Liver (tissue), 9 donors: ENCODE data around the gene TH. TPM values are rescaled to one million over a fixed set of nuclear protein-coding genes. Genes with fewer than 3 reads are reported as not detected.

Experiments used
- DNase-seq: peaks from one replicate; pipeline ENCODE4 v3.0.0-alpha.2; 2017; ENCODE audit warnings: low spot score
- H3K27ac ChIP-seq, 2 donors: one replicate each; pipeline ENCODE4 v1.7.0; 2013; ENCODE audit warnings: inconsistent platforms in 2 of 2, low read length in 2 of 2, control low read depth in 1 of 2, low read depth in 1 of 2, mild to moderate bottlenecking in 1 of 2
- H3K27me3 ChIP-seq, 4 donors: one replicate each; pipeline versions ENCODE4 v1.6.1 to v1.7.0; 2013; ENCODE audit warnings: low read length in 3 of 4, inconsistent platforms in 1 of 4, mild to moderate bottlenecking in 1 of 4, moderate library complexity in 1 of 4; ENCODE audit not compliant: control insufficient read depth in 4 of 4, insufficient read depth in 4 of 4
- H3K36me3 ChIP-seq, 4 donors: one replicate each; pipeline versions ENCODE4 v1.6.1 to v1.7.0; 2013; ENCODE audit warnings: low read length in 3 of 4, mild to moderate bottlenecking in 3 of 4, low read depth in 1 of 4, moderate library complexity in 1 of 4; ENCODE audit not compliant: control insufficient read depth in 4 of 4, insufficient read depth in 3 of 4
- H3K4me1 ChIP-seq, 4 donors: one replicate each; pipeline versions ENCODE4 v1.6.1 to v1.7.0; 2013; ENCODE audit warnings: low read length in 3 of 4, mild to moderate bottlenecking in 3 of 4, moderate library complexity in 1 of 4; ENCODE audit not compliant: control insufficient read depth in 4 of 4, insufficient read depth in 4 of 4
- H3K4me3 ChIP-seq, 3 donors: one replicate each; pipeline versions ENCODE4 v1.6.1 to v1.7.0; 2013; ENCODE audit warnings: low read length in 3 of 3, control low read depth in 1 of 3, low read depth in 1 of 3, mild to moderate bottlenecking in 1 of 3
- H3K9ac ChIP-seq, 2 donors: one replicate each; pipeline ENCODE4 v1.7.0; 2013; ENCODE audit warnings: low read length in 2 of 2, mild to moderate bottlenecking in 2 of 2, moderate library complexity in 2 of 2, control low read depth in 1 of 2, low read depth in 1 of 2
- H3K9me3 ChIP-seq, 4 donors: one replicate each; pipeline versions ENCODE4 v1.6.1 to v1.7.0; 2013; ENCODE audit warnings: low read length in 3 of 4; ENCODE audit not compliant: control insufficient read depth in 4 of 4
- CTCF ChIP-seq: fragments of 150-350 bp; IDR thresholded peaks from 2 replicates; pipeline ENCODE4 v1.5.1; 2017; ENCODE audit warnings: improper control_type of control experiment, low read depth, low read length; ENCODE audit not compliant: missing input control
- EGR1 ChIP-seq, 2 donors: IDR thresholded peaks; 2 replicates each; pipeline ENCODE4 v1.6.1; 2016 to 2018; ENCODE audit warnings: antibody characterized with exemption in 2 of 2, low read depth in 2 of 2
- FOXA1 ChIP-seq: IDR thresholded peaks from 2 replicates; pipeline ENCODE4 v1.6.1; 2016; ENCODE audit warnings: antibody characterized with exemption
- FOXA2 ChIP-seq: IDR thresholded peaks from 2 replicates; pipeline ENCODE4 v1.6.1; 2016; ENCODE audit warnings: antibody characterized with exemption
- GABPA ChIP-seq, 2 donors: IDR thresholded peaks in 1 of 2; conservative IDR thresholded peaks in 1 of 2; 2 replicates each; pipeline ENCODE4 v1.6.1; 2016; ENCODE audit warnings: antibody characterized with exemption in 2 of 2, mild to moderate bottlenecking in 1 of 2, moderate library complexity in 1 of 2
- HNF4A ChIP-seq, 2 donors: conservative IDR thresholded peaks; 2 replicates each; pipeline ENCODE4 v1.6.1; 2016; ENCODE audit warnings: antibody characterized with exemption in 2 of 2, mild to moderate bottlenecking in 2 of 2
- HNF4G ChIP-seq: IDR thresholded peaks from 2 replicates; pipeline ENCODE4 v1.6.1; 2016; ENCODE audit warnings: antibody characterized with exemption
- NR2F2 ChIP-seq: IDR thresholded peaks from 2 replicates; pipeline ENCODE4 v1.6.1; 2016; ENCODE audit warnings: antibody characterized with exemption
- RAD21 ChIP-seq, 2 donors: IDR thresholded peaks; 2 replicates each; pipeline ENCODE4 v1.6.1; 2016; ENCODE audit warnings: antibody characterized with exemption in 2 of 2, mild to moderate bottlenecking in 2 of 2
- SP1 ChIP-seq: IDR thresholded peaks from 2 replicates; pipeline ENCODE4 v1.6.1; 2018; ENCODE audit warnings: antibody characterized with exemption, mild to moderate bottlenecking
- TAF1 ChIP-seq: conservative IDR thresholded peaks from 2 replicates; pipeline ENCODE4 v1.6.1; 2016; ENCODE audit warnings: antibody characterized with exemption, mild to moderate bottlenecking
- YY1 ChIP-seq: IDR thresholded peaks from 2 replicates; pipeline ENCODE4 v1.6.1; 2016; ENCODE audit warnings: antibody characterized with exemption, mild to moderate bottlenecking
- WGBS: extraction: QIAGEN DNeasy Blood & Tissue Kit; methylation state at CpG from one replicate; pipeline ENCODE4 v1.1.7; 2013; 5-methylcytosine and 5-hydroxymethylcytosine counted together
- polyA plus RNA-seq, 2 donors: library from polyadenylated mRNA; stranded (reverse) in 1 of 2; unstranded in 1 of 2; fragments of 200-250 nt in 1 of 2; fragments of >200 nt in 1 of 2; fragmentation: Nextera tagmentation in 1 of 2; extraction: Ambion mirVana in 1 of 2; gene quantifications; one replicate each; pipeline versions ENCODE4 v1.2.1 to v1.2.3, GENCODE V29; 2013 to 2015
- total RNA-seq, 2 donors: library from RNA; depleted of rRNA; stranded (reverse); fragments of >200 nt; gene quantifications; one replicate each; pipeline ENCODE4 v1.2.3, GENCODE V29; 2014
- TF ChIP-seq, protein P1 (sequence below): IDR thresholded peaks from 2 replicates; pipeline ENCODE4 v1.6.1; 2016; ENCODE audit warnings: antibody characterized with exemption
- TF ChIP-seq, protein P2 (sequence below): IDR thresholded peaks from 2 replicates; pipeline ENCODE4 v1.6.1; 2016; ENCODE audit warnings: antibody characterized with exemption
- donor health status: healthy.
- donor health status: healthy.
- donor health status: healthy.
- donor health status: healthy.
- donor health status: healthy.

Gene TH
- total and polyA plus RNA-seq, 4 donors: 0.13 to 0.24 TPM; not detected in 2

DNA sequence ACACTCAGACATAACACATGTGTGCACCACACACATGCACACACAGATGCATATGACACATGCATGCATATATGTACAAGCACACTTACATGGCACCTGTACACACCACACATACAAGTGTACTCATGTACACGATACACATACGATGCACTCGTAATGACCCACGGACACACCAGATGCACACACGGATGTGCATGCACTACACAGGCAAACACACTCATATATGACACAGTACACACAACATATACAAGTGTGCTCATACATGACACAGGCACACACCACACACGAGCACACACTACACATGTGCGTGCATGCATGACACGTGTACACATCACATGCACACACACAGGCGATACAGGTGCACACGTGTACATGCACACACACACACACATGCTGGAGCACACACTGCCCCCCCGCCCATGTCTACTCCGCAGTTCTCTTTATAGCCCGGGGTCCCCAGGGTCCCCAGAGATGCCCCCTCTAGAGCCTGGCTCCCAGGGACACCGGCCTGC lies 4.8 kb upstream of the TH start (continued):
- no peak for TF ChIP-seq RAD21 (IDR thresholded peaks at IDR 0.05)

DNA sequence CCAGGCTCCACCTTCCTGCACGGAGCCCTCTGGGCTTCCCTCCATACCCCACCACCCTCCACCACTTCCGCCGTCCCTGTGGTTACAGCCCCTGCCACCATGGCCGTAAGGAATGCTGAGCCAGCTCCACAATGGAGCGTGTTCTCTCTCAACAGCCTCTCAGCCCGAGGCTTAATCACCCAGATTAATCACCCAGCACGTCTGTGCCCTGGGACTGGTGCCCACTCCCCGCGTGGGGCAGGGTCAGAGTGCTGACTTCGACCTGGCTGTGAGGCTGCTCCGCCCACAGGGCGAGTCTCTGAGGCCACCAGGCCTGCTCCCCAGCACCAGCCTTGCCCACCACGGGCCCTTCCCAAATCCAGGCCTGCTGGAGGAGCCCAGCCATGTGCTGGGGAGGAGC lies 4.0 kb upstream of the TH start:
- 55% methylated on average over 13 of the region's 13 CpGs for WGBS
- no peak for DNase-seq
- H3K27ac ChIP-seq: no peak overlapping the region

DNA sequence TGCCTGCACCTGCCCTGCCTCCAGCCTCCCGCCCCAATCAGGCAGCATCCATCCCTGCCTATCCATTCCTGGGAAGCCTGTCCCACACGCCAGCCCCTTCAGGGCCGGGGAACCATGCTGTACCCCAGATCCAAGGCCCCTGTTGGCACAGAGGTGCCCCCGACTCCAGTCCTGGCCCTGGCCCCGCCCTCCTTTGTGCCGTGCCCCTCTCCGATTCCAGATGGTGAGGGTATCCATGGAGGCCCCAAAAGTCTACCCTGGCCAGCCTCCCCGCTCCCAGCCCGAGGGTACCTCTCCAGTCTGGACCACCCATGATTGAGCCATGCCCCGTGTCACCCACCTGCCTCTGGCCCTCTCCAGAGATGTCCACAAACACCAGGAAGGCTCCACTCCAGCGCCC lies 2.7 kb upstream of the TH start:
- WGBS: 86% methylated on average over 11 of the region's 11 CpGs
- H3K9me3 ChIP-seq: no peaks in the 10 kb centered on the region
- H3K4me3 ChIP-seq: no peak overlapping the region
- TF ChIP-seq SP1 (no peak), HNF4A (conservative IDR thresholded peaks at IDR 0.05) (no peak)
- no peak overlapping the region for H3K27ac ChIP-seq
- H3K27me3 ChIP-seq: no peaks in the 10 kb centered on the region
- H3K4me1 ChIP-seq: peaks cover 0 to 6% (median 2%) of the 10 kb centered on the region in 4 donors
- H3K36me3 ChIP-seq: no peaks in the 10 kb centered on the region
- DNase-seq: no peak
- H3K9ac ChIP-seq: no peak overlapping the region

More for the DNA sequence above, 4.0 kb upstream of the TH start:
- peaks cover 0 to 3% (median 1%) of the 10 kb centered on the region in 4 donors for H3K4me1 ChIP-seq
- H3K4me3 ChIP-seq: no peak overlapping the region
- no peaks in the 10 kb centered on the region for H3K36me3 ChIP-seq
- no peaks in the 10 kb centered on the region for H3K27me3 ChIP-seq
- H3K9ac ChIP-seq: no peak overlapping the region
- TF ChIP-seq FOXA1 (no peak), SP1 (no peak)
- no peaks in the 10 kb centered on the region for H3K9me3 ChIP-seq

DNA sequence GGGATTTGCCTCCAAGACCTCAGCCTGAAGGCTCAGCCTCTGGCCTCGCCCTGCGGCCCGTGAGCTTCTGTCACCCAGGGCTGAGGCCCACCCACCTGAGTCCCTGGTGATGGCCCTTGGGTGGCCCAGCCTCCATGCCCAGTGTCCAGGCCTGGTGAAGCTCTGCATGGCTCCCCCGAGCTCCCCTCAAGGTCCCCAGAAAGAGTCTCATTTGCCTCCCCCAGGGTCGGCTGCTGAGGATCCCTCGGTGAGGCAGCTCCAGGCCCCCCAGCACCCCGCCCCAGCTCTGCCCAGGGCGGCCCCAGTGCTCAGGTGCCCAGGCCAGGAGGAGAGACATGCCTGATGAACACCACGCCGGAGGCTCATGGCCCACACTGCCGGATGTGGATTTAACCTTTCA lies 2.1 kb upstream of the TH start:
- H3K27ac ChIP-seq: no peak overlapping the region
- WGBS: 61% methylated on average over 11 of the region's 11 CpGs
- no peak for DNase-seq
- H3K4me1 ChIP-seq: peaks cover 0 to 11% (median 4%) of the 10 kb centered on the region in 4 donors
- no peak overlapping the region for H3K4me3 ChIP-seq
- H3K36me3 ChIP-seq: no peaks in the 10 kb centered on the region
- no peak overlapping the region for H3K9ac ChIP-seq
- no peaks in the 10 kb centered on the region for H3K9me3 ChIP-seq
- TF ChIP-seq FOXA2: no peak
- TF ChIP-seq CTCF: no peak
- TF ChIP-seq HNF4G: no peak
- TF ChIP-seq GABPA (IDR thresholded peaks at IDR 0.05 in 1 of 2, conservative IDR thresholded peaks at IDR 0.05 in 1 of 2): no peak
- no peak for TF ChIP-seq SP1
- TF ChIP-seq, protein P1, sequence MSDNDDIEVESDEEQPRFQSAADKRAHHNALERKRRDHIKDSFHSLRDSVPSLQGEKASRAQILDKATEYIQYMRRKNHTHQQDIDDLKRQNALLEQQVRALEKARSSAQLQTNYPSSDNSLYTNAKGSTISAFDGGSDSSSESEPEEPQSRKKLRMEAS: no peak
- TF ChIP-seq EGR1 (IDR thresholded peaks at IDR 0.05; ENCODE audit: low read depth in 2 of 2): no peak
- no peak for TF ChIP-seq YY1
- TF ChIP-seq TAF1: no peak
- no peak for TF ChIP-seq NR2F2
- TF ChIP-seq, protein P2, sequence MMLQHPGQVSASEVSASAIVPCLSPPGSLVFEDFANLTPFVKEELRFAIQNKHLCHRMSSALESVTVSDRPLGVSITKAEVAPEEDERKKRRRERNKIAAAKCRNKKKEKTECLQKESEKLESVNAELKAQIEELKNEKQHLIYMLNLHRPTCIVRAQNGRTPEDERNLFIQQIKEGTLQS: no peak
- no peaks in the 10 kb centered on the region for H3K27me3 ChIP-seq
